Heart left ventricle (tissue), 16 donors: Measurements from ENCODE around the gene DNM3. TPM values are rescaled to one million over a fixed set of nuclear protein-coding genes. Genes with fewer than 3 reads are reported as not detected.

Experiments
- ATAC-seq, 4 donors: fragments of 200-7000 bp; cut with Tn5 transposase; one replicate each; pipeline ENCODE4 v1.9.1; 2020 to 2022; ENCODE audit warnings: moderate library complexity in 4 of 4, mild to moderate bottlenecking in 3 of 4, moderate number of reproducible peaks in 1 of 4
- DNase-seq, 5 donors: peaks; one replicate each; pipeline ENCODE4 v3.0.0-alpha.2; 2020
- H3K27ac ChIP-seq, 12 donors: fragments of 200-600 bp; sonication (generic) in 4 of 12; one replicate each; pipeline versions ENCODE4 v1.5.0 to v1.8.0; 2016 to 2022; ENCODE audit warnings: mild to moderate bottlenecking in 2 of 12
- H3K27me3 ChIP-seq, 9 donors: fragments of 200-600 bp; sonication (generic) in 2 of 9; one replicate each; pipeline versions ENCODE4 v1.5.1 to v1.8.0; 2016 to 2022; ENCODE audit warnings: mild to moderate bottlenecking in 3 of 9
- H3K36me3 ChIP-seq, 9 donors: fragments of 200-600 bp; sonication (generic) in 2 of 9; one replicate each; pipeline versions ENCODE4 v1.5.0 to v1.8.0; 2018 to 2022; ENCODE audit warnings: mild to moderate bottlenecking in 2 of 9
- H3K4me1 ChIP-seq, 12 donors: fragments of 200-600 bp; sonication (generic) in 4 of 12; one replicate each; pipeline versions ENCODE4 v1.5.0 to v1.8.0; 2016 to 2022; ENCODE audit warnings: mild to moderate bottlenecking in 3 of 12
- H3K4me3 ChIP-seq, 12 donors: fragments of 200-600 bp; sonication (generic) in 4 of 12; one replicate each; pipeline versions ENCODE4 v1.5.0 to v1.8.0; 2017 to 2022; ENCODE audit warnings: mild to moderate bottlenecking in 9 of 12, moderate library complexity in 4 of 12
- H3K9me3 ChIP-seq, 12 donors: fragments of 200-600 bp; sonication (generic) in 4 of 12; one replicate each; pipeline versions ENCODE4 v1.5.0 to v1.8.0; 2016 to 2022; ENCODE audit warnings: mild to moderate bottlenecking in 1 of 12
- POLR2A ChIP-seq, 2 donors: fragments of 450-650 bp; IDR thresholded peaks; one replicate each; pipeline ENCODE4 v1.6.1; 2017; ENCODE audit warnings: antibody characterized with exemption in 2 of 2, mild to moderate bottlenecking in 2 of 2, moderate library complexity in 2 of 2
- WGBS, 4 donors: extraction: QIAGEN DNeasy Blood & Tissue Kit in 2 of 4; methylation state at CpG; one replicate each; pipeline versions ENCODE4 v1.1.5 to v1.1.7; 2013 to 2018; 5-methylcytosine and 5-hydroxymethylcytosine counted together
- intact Hi-C, 10 donors: fragments of 100-400 bp; cut with DNase I; formaldehyde crosslinking; loops; one replicate each; pipeline versions ENCODE4 v1.11.1 to v1.14.2; 2022
- polyA plus RNA-seq, 2 donors: library from polyadenylated mRNA; stranded (reverse); fragments of 200-250 nt; gene quantifications; one replicate each; pipeline ENCODE4 v1.2.3, GENCODE V29; 2013
- total RNA-seq, 9 donors: library from RNA; depleted of rRNA in 2 of 9; stranded (reverse); fragments of >200 nt in 2 of 9; fragmentation: NEBNext Ultra II Directional in 3 of 9; extraction: Animal tissue kit (Norgen Biotek cat#: 25700) in 3 of 9; gene quantifications; one replicate each; pipeline versions ENCODE4 v1.1.0 to v1.2.4, GENCODE V29; 2016 to 2023
- TF ChIP-seq, protein P1 (sequence below), 12 donors: fragments of 200-600 bp; sonication (generic) in 4 of 12; IDR thresholded peaks; one replicate each; pipeline versions ENCODE4 v1.5.0 to v1.8.0; 2018 to 2022; ENCODE audit warnings: antibody characterized with exemption in 12 of 12, mild to moderate bottlenecking in 5 of 12
- donor health status: ischemic (EF 13 %, LVEDD 7.1; RV severe dilation, severe dysfunction).
- donor health status: healthy with polysubstance abuse.
- donor health status: DM: no; HTN: yes; CAD: no.
- donor health status: DM: no; HTN: no; CAD: no.
- donor health status: ischemic (EF 25% LVEDD 6.9; RV normal size, moderate dysfunction).
- donor health status: ischemic (EF 25% LVEDD 5.7; RV mildly dilated, moderate dysfunction).
- donor health status: healthy.
- donor health status: DM: yes; HTN: yes; CAD: no.
- donor health status: ischemic (EF 35%, LVEDD 5.7; RV mildly dilated, moderate dysfunction).
- donor health status: nonischemic (EF 11% LVEDD 7.7; RV severe dilation, severe dysfunction).
- donor health status: DM: yes; HTN: yes; CAD: no.
- donor health status: PGD.
- donor health status: ischemic (EF 29% LVEDD 5.4; RV normal size, mild dysfunction).
- donor health status: nonischemic (EF 23%, LVEDD 6.1; RV moderate dilation, normal function).

DNM3 gene
- total and polyA plus RNA-seq, 11 donors: 0.44 to 3.9 (median 1.9) TPM

GRCh38 chr1:172420385-172420784 is 579.1 kb downstream of the DNM3 start, which contains the start of gene C1orf105:
C1orf105 (plus strand) TSS chr1:172420685; CDS start chr1:172420886, 201 bp downstream.
- ATAC-seq (no peak), DNase-seq (no peak)
- WGBS, 4 donors: 92 to 100% (median 97%) methylated on average over 1 of the region's 1 CpG
- H3K9me3 ChIP-seq: no peaks in the 10 kb centered on the region
- H3K4me1 ChIP-seq: peaks cover 0 to 7% (median 0%) of the 10 kb centered on the region in 12 donors
- TF ChIP-seq, protein P1, sequence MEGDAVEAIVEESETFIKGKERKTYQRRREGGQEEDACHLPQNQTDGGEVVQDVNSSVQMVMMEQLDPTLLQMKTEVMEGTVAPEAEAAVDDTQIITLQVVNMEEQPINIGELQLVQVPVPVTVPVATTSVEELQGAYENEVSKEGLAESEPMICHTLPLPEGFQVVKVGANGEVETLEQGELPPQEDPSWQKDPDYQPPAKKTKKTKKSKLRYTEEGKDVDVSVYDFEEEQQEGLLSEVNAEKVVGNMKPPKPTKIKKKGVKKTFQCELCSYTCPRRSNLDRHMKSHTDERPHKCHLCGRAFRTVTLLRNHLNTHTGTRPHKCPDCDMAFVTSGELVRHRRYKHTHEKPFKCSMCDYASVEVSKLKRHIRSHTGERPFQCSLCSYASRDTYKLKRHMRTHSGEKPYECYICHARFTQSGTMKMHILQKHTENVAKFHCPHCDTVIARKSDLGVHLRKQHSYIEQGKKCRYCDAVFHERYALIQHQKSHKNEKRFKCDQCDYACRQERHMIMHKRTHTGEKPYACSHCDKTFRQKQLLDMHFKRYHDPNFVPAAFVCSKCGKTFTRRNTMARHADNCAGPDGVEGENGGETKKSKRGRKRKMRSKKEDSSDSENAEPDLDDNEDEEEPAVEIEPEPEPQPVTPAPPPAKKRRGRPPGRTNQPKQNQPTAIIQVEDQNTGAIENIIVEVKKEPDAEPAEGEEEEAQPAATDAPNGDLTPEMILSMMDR (IDR thresholded peaks at IDR 0.05): no peak
- TF ChIP-seq POLR2A (IDR thresholded peaks at IDR 0.05): no peak
- H3K27ac ChIP-seq: no peak within 1 kb of the TSS
- H3K36me3 ChIP-seq: no peaks in the 10 kb centered on the region
- intact Hi-C loops: no loop called here
- H3K27me3 ChIP-seq: no peaks in the 10 kb centered on the region
- no peak within 1 kb of the TSS for H3K4me3 ChIP-seq

- Histone ChIP-seq H3K36me3 (no peaks in the 10 kb centered on the region), H3K27me3 (no peaks in the 10 kb centered on the region), H3K9me3 (no peaks in the 10 kb centered on the region), H3K27ac (no peak overlapping the region), H3K4me1 (peaks cover 0 to 10% (median 0%) of the 10 kb centered on the region in 12 donors), H3K4me3 (no peak overlapping the region)
- TF ChIP-seq, protein P1 (IDR thresholded peaks at IDR 0.05): no peak
- no peak for TF ChIP-seq POLR2A (IDR thresholded peaks at IDR 0.05)
- intact Hi-C loops: no loop called here
- ATAC-seq: peak in 2 of 4 donors; percentile 51 to 62
- WGBS, 4 donors: 72 to 78% (median 75%) methylated on average over 3 to 5 of the region's 5 CpGs
- DNase-seq: peak in 2 of 5 donors; percentile 33 to 35
Observed at GRCh38 chr1:172421974-172422604, 580.8 kb downstream of the DNM3 start.

DNA sequence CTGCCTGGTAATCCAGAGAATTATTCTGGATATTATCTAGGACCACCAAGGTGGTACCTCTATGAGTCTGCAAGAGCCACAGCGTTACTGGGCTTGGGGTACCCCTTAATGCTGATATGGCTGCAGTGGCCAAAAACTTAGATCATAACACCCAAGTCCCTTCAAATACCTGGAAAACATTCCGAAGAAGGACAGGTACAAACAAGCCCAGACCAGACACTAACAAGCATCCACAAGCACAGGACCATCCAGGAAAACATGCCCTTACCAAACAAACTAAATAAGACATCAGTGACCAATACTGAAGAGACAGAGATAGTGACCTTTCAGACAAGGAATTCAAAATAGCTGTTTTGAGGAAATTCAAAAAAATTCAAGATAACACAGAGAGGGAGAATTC is 582.0 kb downstream of the DNM3 start:
- 96 to 100% (median 98%) methylated on average over 2 of the region's 2 CpGs for WGBS, 4 donors
- no peak overlapping the region for H3K4me3 ChIP-seq
- H3K27ac ChIP-seq: no peak overlapping the region
- no peak for DNase-seq
- no peaks in the 10 kb centered on the region for H3K9me3 ChIP-seq
- no peaks in the 10 kb centered on the region for H3K36me3 ChIP-seq
- intact Hi-C loops: no loop called here
- no peaks in the 10 kb centered on the region for H3K27me3 ChIP-seq
- TF ChIP-seq, protein P1 (IDR thresholded peaks at IDR 0.05): no peak
- no peak for TF ChIP-seq POLR2A (IDR thresholded peaks at IDR 0.05)
- ATAC-seq: no peak
- peaks cover 0 to 16% (median 0%) of the 10 kb centered on the region in 12 donors for H3K4me1 ChIP-seq

- H3K36me3 ChIP-seq: no peaks in the 10 kb centered on the region
- H3K9me3 ChIP-seq: no peaks in the 10 kb centered on the region
- WGBS, 4 donors: 90 to 93% (median 91%) methylated on average over 3 of the region's 3 CpGs
- no peaks in the 10 kb centered on the region for H3K27me3 ChIP-seq
- H3K4me1 ChIP-seq: peaks cover 0 to 16% (median 0%) of the 10 kb centered on the region in 12 donors
- DNase-seq (no peak), ATAC-seq (no peak)
- H3K4me3 ChIP-seq: no peak overlapping the region
- no peak for TF ChIP-seq POLR2A (IDR thresholded peaks at IDR 0.05)
- TF ChIP-seq, protein P1 (IDR thresholded peaks at IDR 0.05): no peak
- intact Hi-C loops: loop anchor here in 4 of 10 donors (5.0 kb wide), 2 partner anchors 418 to 423 kb away; no protein-coding TSS in a partner anchor
- H3K27ac ChIP-seq: no peak overlapping the region
Observed at GRCh38 chr1:172425339-172425738, 584.0 kb downstream of the DNM3 start.
